ENCODE measurements around the gene SLFN5.
"Not testable (repeated sequence)": the region's sequence is repeated elsewhere in the genome, so short reads cannot be mapped to it uniquely, and the experiment has no call there.

The SLFN5 gene

GRCh38 chr17:35244341-35245195 is 1.7 kb downstream of the SLFN5 start:
- H3K27ac Mint-ChIP-seq (ENCODE audit: low read depth): peak overlapping the region; percentile 99
- peak overlapping the region; percentile 99 for H3K4me3 Mint-ChIP-seq
- ATAC-seq (replicated peaks; ENCODE audit: extremely low read depth, poor library complexity, severe bottlenecking) (peak; percentile 54), DNase-seq (ENCODE audit: low spot score in 2 of 2) (peak; percentile 71 to 85)
- H3K4me1 Mint-ChIP-seq: peaks cover 74% of the 10 kb centered on the region
- no peaks in the 10 kb centered on the region for H3K9me3 Mint-ChIP-seq
- H3K27me3 Mint-ChIP-seq: no peaks in the 10 kb centered on the region
- H3K36me3 Mint-ChIP-seq (ENCODE audit: insufficient read depth): peaks cover 68% of the 10 kb centered on the region

- Mint-ChIP-seq H3K27ac (ENCODE audit: low read depth) (peak overlapping the region; percentile 99), H3K27me3 (no peaks in the 10 kb centered on the region)
Measured at GRCh38 chr17:35245196-35245486, 2.3 kb downstream of the SLFN5 start.

GRCh38 chr17:35252651-35253050 is 9.8 kb downstream of the SLFN5 start:
- peaks cover 75% of the 10 kb centered on the region for H3K4me1 Mint-ChIP-seq
- no peaks in the 10 kb centered on the region for H3K27me3 Mint-ChIP-seq
- H3K9me3 Mint-ChIP-seq: no peaks in the 10 kb centered on the region
- DNase-seq (ENCODE audit: low spot score in 2 of 2): no peak
- peak overlapping the region; percentile 75 for H3K27ac Mint-ChIP-seq (ENCODE audit: low read depth)
- H3K36me3 Mint-ChIP-seq (ENCODE audit: insufficient read depth): peaks cover 44% of the 10 kb centered on the region
- ATAC-seq (replicated peaks; ENCODE audit: extremely low read depth, poor library complexity, severe bottlenecking): no peak
- H3K4me3 Mint-ChIP-seq: peak overlapping the region; percentile 13

More at GRCh38 chr17:35245196-35245486, 2.3 kb downstream of the SLFN5 start:
- no peaks in the 10 kb centered on the region for H3K9me3 Mint-ChIP-seq
- peak overlapping the region; percentile 99 for H3K4me3 Mint-ChIP-seq
- peaks cover 74% of the 10 kb centered on the region for H3K4me1 Mint-ChIP-seq
- ATAC-seq (replicated peaks; ENCODE audit: extremely low read depth, poor library complexity, severe bottlenecking) (no peak), DNase-seq (ENCODE audit: low spot score in 2 of 2) (no peak)
- peaks cover 68% of the 10 kb centered on the region for H3K36me3 Mint-ChIP-seq (ENCODE audit: insufficient read depth)

- Mint-ChIP-seq H3K9me3 (no peaks in the 10 kb centered on the region), H3K27me3 (no peaks in the 10 kb centered on the region)
- no peak for ATAC-seq (replicated peaks; ENCODE audit: extremely low read depth, poor library complexity, severe bottlenecking)
Measured at GRCh38 chr17:35254107-35254773, 11.4 kb downstream of the SLFN5 start.

GRCh38 chr17:35255316-35255715 is 12.4 kb downstream of the SLFN5 start:
- Mint-ChIP-seq H3K36me3 (ENCODE audit: insufficient read depth) (peaks cover 47% of the 10 kb centered on the region), H3K4me3 (peak overlapping the region; percentile 16), H3K9me3 (no peaks in the 10 kb centered on the region), H3K27me3 (no peaks in the 10 kb centered on the region), H3K27ac (ENCODE audit: low read depth) (peak overlapping the region; percentile 83), H3K4me1 (peaks cover 74% of the 10 kb centered on the region)
- no peak for DNase-seq (ENCODE audit: low spot score in 2 of 2)
- no peak for ATAC-seq (replicated peaks; ENCODE audit: extremely low read depth, poor library complexity, severe bottlenecking)

More at GRCh38 chr17:35254107-35254773, 11.4 kb downstream of the SLFN5 start:
- peaks cover 74% of the 10 kb centered on the region for H3K4me1 Mint-ChIP-seq
- DNase-seq (ENCODE audit: low spot score in 2 of 2): no peak
- peak overlapping the region; percentile 36 for H3K4me3 Mint-ChIP-seq
- H3K36me3 Mint-ChIP-seq (ENCODE audit: insufficient read depth): peaks cover 41% of the 10 kb centered on the region
- H3K27ac Mint-ChIP-seq (ENCODE audit: low read depth): peak overlapping the region; percentile 83

- Mint-ChIP-seq H3K4me3 (no peak overlapping the region), H3K4me1 (peaks cover 74% of the 10 kb centered on the region), H3K36me3 (ENCODE audit: insufficient read depth) (peaks cover 49% of the 10 kb centered on the region), H3K27ac (ENCODE audit: low read depth) (peak overlapping the region; percentile 64), H3K9me3 (no peaks in the 10 kb centered on the region), H3K27me3 (no peaks in the 10 kb centered on the region)
- DNase-seq (ENCODE audit: low spot score in 2 of 2) (no peak), ATAC-seq (replicated peaks; ENCODE audit: extremely low read depth, poor library complexity, severe bottlenecking) (no peak)
Measured at GRCh38 chr17:35256629-35257028, 13.8 kb downstream of the SLFN5 start.

- DNase-seq (ENCODE audit: low spot score in 2 of 2): no peak
- H3K9me3 Mint-ChIP-seq: no peaks in the 10 kb centered on the region
- peaks cover 53% of the 10 kb centered on the region for H3K36me3 Mint-ChIP-seq (ENCODE audit: insufficient read depth)
- H3K4me1 Mint-ChIP-seq: peaks cover 74% of the 10 kb centered on the region
- ATAC-seq (replicated peaks; ENCODE audit: extremely low read depth, poor library complexity, severe bottlenecking): no peak
- H3K27ac Mint-ChIP-seq (ENCODE audit: low read depth): peak overlapping the region; percentile 64
- H3K27me3 Mint-ChIP-seq: no peaks in the 10 kb centered on the region
- H3K4me3 Mint-ChIP-seq: peak overlapping the region; percentile 6
Measured at GRCh38 chr17:35257208-35257659, 14.4 kb downstream of the SLFN5 start.

GRCh38 chr17:35259001-35259400 is 16.1 kb downstream of the SLFN5 start:
- peaks cover 73% of the 10 kb centered on the region for H3K4me1 Mint-ChIP-seq
- H3K4me3 Mint-ChIP-seq: no peak overlapping the region
- peaks cover 68% of the 10 kb centered on the region for H3K36me3 Mint-ChIP-seq (ENCODE audit: insufficient read depth)
- H3K9me3 Mint-ChIP-seq: no peaks in the 10 kb centered on the region
- ATAC-seq (replicated peaks; ENCODE audit: extremely low read depth, poor library complexity, severe bottlenecking) (no peak), DNase-seq (ENCODE audit: low spot score in 2 of 2) (no peak)
- H3K27me3 Mint-ChIP-seq: no peaks in the 10 kb centered on the region
- no peak overlapping the region for H3K27ac Mint-ChIP-seq (ENCODE audit: low read depth)

GRCh38 chr17:35265071-35265470 is 22.2 kb downstream of the SLFN5 start:
- no peaks in the 10 kb centered on the region for H3K27me3 Mint-ChIP-seq
- peaks cover 70% of the 10 kb centered on the region for H3K36me3 Mint-ChIP-seq (ENCODE audit: insufficient read depth)
- H3K9me3 Mint-ChIP-seq: no peaks in the 10 kb centered on the region
- no peak overlapping the region for H3K4me3 Mint-ChIP-seq
- DNase-seq (ENCODE audit: low spot score in 2 of 2): no peak
- no peak for ATAC-seq (replicated peaks; ENCODE audit: extremely low read depth, poor library complexity, severe bottlenecking)
- peaks cover 64% of the 10 kb centered on the region for H3K4me1 Mint-ChIP-seq
- peak overlapping the region; percentile 46 for H3K27ac Mint-ChIP-seq (ENCODE audit: low read depth)

- Mint-ChIP-seq H3K27me3 (no peaks in the 10 kb centered on the region), H3K9me3 (no peaks in the 10 kb centered on the region), H3K36me3 (ENCODE audit: insufficient read depth) (peaks cover 67% of the 10 kb centered on the region), H3K4me3 (peak overlapping the region; percentile 57), H3K4me1 (peaks cover 62% of the 10 kb centered on the region), H3K27ac (ENCODE audit: low read depth) (peak overlapping the region; percentile 82)
- DNase-seq (ENCODE audit: low spot score in 2 of 2): no peak
- ATAC-seq (replicated peaks; ENCODE audit: extremely low read depth, poor library complexity, severe bottlenecking): no peak
Measured at GRCh38 chr17:35265566-35266141, 22.8 kb downstream of the SLFN5 start.

GRCh38 chr17:35274167-35275066 is 31.5 kb downstream of the SLFN5 start:
- Mint-ChIP-seq H3K4me3 (peak overlapping the region; percentile 37), H3K4me1 (peaks cover 31% of the 10 kb centered on the region), H3K9me3 (peaks cover 14% of the 10 kb centered on the region)
- not testable (repeated sequence) for H3K36me3 Mint-ChIP-seq (ENCODE audit: insufficient read depth); ATAC-seq (replicated peaks; ENCODE audit: extremely low read depth, poor library complexity, severe bottlenecking); H3K27ac Mint-ChIP-seq (ENCODE audit: low read depth); DNase-seq (ENCODE audit: low spot score in 2 of 2); H3K27me3 Mint-ChIP-seq

GRCh38 chr17:35278454-35278853 is 35.6 kb downstream of the SLFN5 start:
- not testable (repeated sequence) for DNase-seq (ENCODE audit: low spot score in 2 of 2); H3K27ac Mint-ChIP-seq (ENCODE audit: low read depth); H3K27me3 Mint-ChIP-seq; ATAC-seq (replicated peaks; ENCODE audit: extremely low read depth, poor library complexity, severe bottlenecking); H3K4me3 Mint-ChIP-seq; H3K36me3 Mint-ChIP-seq (ENCODE audit: insufficient read depth)
- Mint-ChIP-seq H3K4me1 (peaks cover 29% of the 10 kb centered on the region), H3K9me3 (peaks cover 14% of the 10 kb centered on the region)

Measured in central memory CD8-positive, alpha-beta T cell (primary cell).